ENCODE data around the gene TMEM132C.

TMEM132C gene

DNA sequence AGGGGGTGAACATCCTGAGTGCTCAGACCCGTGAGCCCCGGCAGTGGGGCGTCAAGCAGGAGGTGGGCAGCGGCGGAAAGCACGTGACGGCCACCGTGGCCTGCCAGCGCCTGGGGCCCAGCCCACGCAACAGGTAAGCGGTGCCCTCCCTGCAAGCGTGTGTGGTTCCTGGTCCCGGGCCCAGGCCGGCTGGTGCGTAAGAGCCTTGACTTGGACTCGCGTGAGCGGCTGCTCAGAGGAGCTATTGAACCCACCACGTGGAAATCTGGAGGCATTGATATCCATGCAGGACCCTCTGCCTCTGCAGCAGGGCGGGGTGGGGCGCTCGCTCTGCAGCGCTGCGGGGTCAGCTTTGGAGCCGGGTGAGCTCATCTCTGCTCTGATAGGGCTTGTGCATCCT is 277.0 kb downstream of the TMEM132C start:
- DNase-seq (ENCODE audit: insufficient read length, low spot score): no peak
- no peak for FAIRE-seq

DNA sequence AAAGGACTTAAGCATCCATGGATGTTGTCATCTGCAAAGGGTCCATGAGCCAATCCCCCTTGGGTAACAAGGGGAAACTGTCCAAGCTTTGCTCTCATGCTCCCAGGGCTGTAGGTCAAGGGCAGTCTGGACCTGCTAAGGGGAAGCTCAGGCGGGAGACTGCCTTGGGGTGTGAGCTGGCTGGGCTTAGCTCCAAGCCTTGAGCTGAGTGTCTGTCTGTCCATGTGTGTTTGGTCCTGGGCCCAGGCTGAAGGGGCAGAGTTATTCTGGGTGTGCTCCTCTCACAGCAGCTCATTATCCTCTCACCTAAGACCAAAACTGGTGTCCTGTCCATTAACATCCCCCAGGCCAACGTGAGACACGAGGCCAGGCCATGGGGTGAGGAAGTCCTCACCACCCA is 282.0 kb downstream of the TMEM132C start:
- FAIRE-seq (no peak), DNase-seq (ENCODE audit: insufficient read length, low spot score) (no peak)

DNA sequence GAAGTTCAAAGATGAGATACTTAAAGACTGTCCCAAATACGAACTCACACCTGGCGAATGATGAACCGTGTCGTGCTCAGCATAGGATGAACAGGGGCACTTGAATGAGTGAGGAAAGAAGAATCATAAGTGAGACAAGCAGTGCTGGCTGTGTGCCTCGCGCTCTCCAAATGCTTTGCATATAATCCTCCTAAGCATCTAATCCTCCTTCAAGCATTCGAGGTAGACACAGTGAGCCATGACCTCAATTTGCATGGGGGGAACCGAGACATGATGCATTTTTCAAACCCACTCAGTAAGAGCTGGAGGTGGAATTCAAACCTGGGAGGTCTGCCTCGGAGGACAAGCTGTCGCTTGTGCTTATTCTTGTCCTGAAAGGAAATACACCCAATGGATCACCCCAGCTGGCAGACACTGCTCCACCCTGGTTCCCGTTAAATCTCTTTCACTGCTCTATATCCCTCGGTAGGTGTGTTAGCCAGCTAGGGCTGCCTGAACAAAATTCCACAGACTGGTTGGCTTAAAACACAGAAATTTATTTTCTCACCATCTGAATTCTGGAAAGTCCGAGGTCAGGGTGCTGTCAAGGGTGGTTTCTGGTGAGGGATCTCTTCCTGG is 282.7 kb downstream of the TMEM132C start:
- FAIRE-seq (no peak), DNase-seq (ENCODE audit: insufficient read length, low spot score) (no peak)

DNA sequence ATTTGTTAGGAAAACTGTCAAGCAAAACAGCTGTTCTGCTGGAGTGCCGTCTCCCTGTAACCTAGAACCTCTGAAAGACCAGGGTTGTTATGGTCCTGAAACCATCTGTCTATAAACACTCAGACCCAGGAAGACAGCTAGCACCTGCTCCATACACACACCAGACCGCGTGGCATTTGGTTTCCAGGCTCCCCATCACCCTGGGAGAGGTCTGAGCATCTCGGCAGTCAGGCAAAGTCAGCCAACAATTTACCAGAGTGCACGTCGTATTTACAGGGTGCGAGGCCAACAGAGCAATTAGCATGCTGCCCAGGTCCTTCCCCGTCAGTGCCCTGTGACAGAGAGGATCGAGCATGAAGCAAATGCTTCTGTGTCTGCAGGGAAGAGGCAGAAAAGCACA is 284.3 kb downstream of the TMEM132C start:
- no peak for FAIRE-seq
- no peak for DNase-seq (ENCODE audit: insufficient read length, low spot score)

DNA sequence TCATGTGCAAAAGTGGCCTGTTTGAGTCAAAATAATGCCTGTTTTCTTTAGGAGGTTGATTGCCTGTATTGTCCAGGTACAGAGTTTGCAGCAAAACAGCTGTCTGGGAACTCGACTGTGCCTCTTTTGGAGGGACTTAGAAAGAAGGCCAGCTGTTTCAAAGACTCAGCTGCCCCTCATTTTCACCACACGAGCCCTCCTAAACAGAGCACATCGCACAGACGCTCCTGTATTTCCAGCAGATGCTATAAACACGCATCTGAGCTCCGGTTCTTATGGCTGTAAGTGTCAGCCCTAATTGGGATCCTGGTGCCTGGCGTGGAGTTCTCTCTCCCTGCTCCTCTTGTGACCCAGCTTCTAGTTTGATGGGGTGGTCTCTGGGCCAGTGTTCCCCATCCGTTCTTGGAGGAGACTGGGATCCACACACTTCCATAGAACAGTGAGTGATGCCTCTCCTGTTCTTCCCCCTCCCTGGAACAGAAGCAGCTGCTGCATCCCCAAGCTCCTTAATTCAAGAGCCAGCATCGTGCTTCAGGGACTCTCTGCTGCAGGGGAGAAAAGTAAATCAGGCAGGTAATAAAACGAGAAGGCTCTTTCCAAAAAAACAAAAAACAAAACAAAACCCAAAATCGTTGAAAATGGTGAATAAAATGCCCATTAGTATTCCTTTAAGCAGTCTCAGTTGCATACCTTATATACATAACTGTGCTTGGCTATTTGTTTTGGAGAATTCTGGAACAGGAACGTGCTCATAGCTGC is 287.8 kb downstream of the TMEM132C start:
- FAIRE-seq (no peak), DNase-seq (ENCODE audit: insufficient read length, low spot score) (no peak)

DNA sequence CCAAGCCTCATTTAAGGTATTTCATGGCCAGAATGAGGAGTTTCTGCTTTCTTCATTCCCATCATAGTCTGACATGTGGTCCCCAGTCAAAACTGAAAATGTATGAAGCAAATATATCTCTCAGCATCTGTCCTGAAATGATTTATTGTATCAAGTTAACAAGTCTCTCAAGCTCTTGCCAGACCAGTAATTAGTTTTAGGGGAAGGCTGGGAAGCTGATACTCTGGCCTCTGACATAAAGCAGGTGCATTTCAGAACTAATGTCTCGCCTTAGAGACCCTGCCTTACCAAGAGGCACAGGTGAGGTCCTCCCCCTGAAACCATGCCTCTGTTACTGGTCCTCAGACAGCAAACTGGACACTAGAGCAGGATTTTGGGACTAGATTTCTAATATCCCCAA is 290.3 kb downstream of the TMEM132C start:
- FAIRE-seq: no peak

DNA sequence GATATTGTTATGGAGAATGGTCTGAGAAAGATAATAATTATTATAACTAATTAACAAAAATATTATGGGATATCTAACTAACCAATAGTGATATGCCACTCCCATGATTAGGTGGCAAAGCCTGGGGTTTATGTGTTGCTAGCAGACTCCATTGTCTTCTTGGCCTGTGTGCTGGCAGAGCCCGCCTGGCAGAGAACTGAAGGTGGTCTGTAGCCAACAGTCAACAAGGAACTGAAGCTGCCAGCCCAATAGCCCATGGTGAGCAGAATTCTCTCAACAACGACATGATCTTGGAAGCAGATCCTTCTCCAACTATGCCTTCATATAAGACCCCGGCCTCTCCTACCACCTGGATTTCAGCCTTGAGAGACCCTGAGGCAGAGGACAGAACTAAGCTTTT is 298.0 kb downstream of the TMEM132C start:
- no peak for DNase-seq (ENCODE audit: insufficient read length, low spot score)
- FAIRE-seq: no peak

More for the DNA sequence above, 290.3 kb downstream of the TMEM132C start:
- no peak for DNase-seq (ENCODE audit: insufficient read length, low spot score)

DNA sequence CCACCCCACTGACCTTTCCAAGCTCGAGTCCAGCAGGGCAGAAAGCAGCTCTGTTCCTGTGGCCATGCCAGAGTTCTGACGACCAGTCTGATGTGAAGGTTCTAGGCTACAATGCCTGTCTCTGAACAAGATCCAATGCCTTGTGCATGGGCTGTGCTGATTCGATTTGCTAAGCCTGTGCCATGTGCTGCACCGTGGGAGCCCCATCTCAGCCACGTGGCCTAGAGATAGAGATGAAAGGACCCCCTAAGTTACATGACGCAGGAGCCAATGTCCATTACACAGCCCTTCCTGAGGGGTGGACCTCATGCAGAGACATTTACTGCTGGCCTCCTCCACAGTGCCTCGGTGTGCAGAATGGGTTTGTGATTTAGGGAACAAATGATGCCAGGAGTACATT is 300.8 kb downstream of the TMEM132C start:
- FAIRE-seq (no peak), DNase-seq (ENCODE audit: insufficient read length, low spot score) (no peak)

DNA sequence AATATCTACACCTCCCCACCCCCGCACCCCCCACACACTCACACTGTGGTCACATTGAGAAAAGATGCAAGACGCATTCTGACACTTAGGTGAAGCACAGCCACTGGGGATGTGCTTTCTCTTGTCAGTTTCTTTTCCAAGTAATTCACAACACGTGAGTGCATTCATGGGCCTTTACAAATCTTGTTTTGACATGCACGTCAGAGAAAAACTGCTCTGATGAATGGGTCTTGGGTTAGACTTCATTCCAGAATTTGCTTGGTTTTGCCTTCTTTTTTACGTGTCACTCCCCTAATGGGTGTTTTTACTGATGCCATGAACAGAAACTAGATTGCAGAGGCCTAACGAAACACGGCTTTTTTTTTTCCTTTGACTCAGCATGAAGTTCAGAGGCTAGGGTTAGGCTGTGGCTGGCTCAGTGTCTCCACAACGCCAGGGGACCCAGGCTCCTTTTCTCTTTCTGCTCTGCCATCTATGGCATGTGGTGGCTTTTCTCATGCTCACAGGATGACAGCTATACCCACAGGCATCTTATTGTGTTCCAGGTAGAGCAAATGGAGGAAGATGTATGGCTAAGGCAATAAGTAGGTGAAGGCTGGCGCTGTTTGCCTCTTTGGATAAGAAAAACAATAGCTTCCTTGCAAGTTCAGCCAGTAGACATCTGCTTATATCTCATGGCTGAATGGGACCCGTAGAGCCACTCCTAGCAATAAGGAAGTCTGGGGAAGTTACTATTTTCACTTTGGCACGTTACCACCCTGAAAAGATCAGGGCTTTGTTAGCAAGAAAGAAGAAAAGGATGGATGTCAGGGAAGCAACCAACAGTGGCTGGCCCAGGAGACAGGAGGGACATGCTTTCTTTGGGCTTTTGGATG is 303.5 kb downstream of the TMEM132C start:
- FAIRE-seq (no peak), DNase-seq (ENCODE audit: insufficient read length, low spot score) (no peak)

DNA sequence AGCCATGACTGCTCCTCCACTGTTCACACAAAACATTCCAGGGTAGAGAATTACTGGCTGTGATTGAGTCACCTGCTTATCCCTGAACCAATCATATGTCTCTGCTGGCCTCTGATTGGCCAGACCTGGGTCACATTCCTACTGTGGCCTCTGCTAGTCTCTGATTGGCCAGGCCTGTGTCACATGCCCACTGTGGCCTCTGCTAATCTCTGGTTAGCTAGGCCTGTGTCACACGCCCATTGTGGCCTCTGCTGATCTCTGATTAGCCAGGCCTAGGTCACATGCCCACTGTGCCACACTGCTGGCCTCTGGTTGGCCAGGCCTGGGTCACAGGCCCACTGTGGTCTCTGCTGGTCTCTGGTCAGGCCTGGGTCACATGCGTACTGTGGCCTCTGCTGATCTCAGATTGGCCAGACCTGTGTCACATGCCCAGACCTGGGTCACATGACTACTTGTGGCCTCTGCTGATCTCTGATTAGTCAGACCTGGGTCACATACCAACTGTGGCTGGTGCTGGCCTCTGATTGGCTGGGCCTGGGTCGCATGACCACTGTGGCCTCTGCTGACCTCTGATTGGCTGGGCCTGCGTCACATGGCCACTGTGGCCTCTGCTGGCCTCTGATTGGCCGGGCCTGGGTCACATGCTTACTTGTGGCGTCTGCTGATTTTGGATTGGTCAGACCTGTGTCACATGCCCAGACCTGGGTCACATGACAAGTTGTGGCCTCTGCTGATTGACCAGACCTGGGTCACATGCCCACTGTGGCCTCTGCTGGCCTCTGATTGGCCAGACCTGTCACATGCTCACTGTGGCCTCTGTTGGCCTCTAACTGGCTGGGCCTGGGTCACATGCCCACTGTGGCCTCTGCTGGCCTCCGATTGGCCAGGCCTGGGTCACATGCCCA is 305.2 kb downstream of the TMEM132C start:
- FAIRE-seq: no peak
- no peak for DNase-seq (ENCODE audit: insufficient read length, low spot score)

DNA sequence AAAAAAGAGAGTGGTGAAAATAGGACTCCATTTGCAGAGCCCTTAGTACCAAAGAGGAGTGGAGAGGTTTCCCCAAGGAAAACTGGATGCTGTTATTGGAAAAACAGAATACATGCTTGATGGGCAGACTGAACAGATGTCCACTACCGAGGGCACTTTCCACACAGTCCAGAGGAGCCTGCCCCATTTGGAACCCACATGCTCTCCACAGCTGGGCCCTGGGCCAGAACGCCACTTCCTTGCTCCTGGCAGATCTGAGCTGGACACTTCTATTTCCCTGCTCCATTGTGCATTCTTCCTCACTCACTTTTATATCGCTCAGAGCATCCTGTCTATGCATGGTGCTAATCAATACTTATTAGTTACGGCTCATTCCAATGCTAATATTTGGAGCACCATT is 306.9 kb downstream of the TMEM132C start:
- DNase-seq (ENCODE audit: insufficient read length, low spot score): no peak
- FAIRE-seq: no peak

DNA sequence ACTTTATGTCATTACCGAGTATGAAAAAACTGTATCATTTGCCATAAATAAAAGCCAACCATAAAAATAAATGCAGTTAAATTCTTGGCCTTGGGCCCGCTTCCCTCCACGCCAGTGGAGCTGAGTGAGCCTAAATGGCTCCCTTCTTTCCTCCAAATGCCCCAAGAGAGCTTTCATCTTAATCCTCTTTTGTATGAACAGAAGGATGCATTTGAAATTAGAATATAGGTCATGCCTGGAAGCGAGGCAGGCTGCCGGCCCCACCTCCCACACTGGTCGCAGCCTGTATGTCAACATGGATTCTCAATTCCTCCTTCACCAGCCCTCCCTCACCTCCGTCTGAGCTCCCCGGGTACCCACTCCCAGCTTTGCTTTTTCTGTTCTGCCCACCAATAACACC is 311.1 kb downstream of the TMEM132C start:
- FAIRE-seq (no peak), DNase-seq (ENCODE audit: insufficient read length, low spot score) (no peak)

DNA sequence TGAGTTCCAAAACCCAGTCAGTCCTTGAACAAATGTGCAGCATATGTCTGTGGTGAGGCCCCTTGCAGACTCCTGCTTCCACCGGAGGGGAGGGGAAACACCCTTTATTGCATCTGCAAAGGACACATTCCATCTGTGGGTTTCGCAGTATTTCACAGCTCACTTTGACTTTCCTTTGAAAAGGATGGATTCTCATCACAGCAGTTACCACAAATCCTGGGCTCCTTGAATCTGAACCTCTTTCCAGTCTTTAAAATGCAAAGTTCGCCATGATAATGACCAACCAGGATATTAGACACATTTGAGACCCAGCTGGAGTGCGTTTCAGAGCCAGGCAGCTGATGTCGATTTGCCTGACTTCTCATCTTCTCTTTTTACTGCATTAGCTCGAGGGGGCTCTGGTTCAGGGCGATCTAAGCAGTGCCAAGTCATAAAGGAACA is 314.4 kb downstream of the TMEM132C start:
- no peak for DNase-seq (ENCODE audit: insufficient read length, low spot score)
- no peak for FAIRE-seq

DNA sequence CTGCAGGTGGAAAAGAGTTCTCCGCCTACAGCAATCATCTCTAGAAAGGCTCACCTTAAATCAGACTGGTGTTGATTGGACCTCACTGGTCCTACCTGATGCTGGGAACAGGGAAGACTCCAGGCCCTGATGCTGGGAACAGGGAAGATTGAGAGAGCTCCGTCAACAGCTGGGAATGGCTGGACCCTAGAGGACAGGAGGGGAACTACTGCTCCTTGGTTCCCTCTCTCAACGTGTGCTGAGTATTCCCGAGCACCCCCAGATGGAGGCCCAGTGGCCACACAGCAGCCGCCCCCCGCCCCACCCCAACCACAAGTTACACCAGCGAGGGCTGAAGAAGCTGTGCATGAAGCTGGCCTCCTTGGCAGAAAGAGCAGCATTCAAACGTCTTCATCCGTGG is 316.5 kb downstream of the TMEM132C start:
- DNase-seq (ENCODE audit: insufficient read length, low spot score) (no peak), FAIRE-seq (no peak)

DNA sequence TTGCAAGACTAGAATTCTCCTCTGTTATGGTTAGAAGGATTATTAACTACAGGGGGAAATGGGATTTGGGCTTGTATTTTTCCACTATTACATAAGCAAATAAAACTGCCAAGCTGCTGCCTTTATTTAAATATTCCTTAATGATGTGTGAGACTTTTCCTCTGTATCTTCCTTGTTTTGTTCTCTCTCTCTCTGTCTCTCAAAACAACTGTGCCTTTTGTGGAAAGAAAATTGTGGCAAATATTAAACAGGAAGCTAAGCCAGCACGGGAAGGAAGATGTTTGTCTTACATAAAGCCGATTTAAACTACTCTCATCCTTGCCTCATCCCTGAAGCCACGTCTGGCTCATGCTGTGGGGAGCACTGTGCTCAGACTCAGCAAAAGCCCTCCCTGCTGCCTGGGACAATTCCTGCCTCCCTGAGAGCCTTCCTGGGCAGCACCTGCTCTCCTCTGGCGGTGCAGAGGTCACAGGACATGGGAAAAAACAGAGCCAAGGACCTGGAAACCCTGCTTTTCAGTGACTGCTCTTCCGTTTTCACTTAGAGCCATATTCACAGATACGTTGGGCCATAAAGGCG is 319.6 kb downstream of the TMEM132C start:
- FAIRE-seq: no peak
- no peak for DNase-seq (ENCODE audit: insufficient read length, low spot score)

DNA sequence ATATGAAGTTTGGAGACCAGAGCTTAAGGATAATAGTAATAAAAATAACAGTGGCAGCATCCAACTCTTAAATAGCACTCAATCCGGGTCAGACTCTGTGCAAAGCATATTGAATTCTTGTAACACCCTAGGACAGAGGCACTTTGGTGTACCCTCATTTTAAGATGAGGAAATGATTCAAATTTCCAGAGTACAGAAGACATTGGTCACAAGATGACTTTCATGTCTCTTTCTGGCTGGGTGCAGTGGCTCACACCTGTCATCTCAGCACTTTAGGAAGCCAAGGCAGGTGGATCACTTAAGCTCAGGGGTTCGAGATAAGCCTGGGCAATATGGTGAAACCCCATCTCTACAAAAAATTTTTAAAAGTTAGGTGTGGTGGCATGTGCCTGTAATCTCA is 320.9 kb downstream of the TMEM132C start:
- no peak for DNase-seq (ENCODE audit: insufficient read length, low spot score)

DNA sequence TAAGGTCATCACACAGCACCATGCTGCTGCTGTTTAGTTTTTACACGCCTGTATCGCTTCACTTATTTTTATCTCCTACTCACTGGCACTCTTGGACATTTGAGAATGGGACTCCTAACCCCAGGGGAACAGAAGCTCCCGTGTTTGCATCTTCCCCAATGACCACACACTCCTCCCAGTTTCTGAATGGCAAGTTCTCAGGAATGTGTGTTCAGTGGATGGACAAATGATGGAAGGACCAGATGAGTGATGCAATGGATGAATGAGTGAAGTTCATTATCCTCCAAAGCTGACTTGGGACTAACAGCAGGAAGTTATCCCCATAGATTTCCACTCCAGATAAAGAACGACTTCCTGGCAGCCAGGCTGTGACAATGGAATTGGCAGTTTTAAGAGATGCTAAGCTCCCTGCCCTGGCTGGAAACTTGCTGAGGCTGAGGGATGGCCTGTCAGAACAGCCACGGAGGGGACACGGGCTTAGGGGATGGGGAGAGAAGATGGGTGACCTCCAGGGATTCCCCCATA is 325.3 kb downstream of the TMEM132C start:
- DNase-seq (ENCODE audit: insufficient read length, low spot score) (no peak), FAIRE-seq (no peak)

More for the DNA sequence above, 320.9 kb downstream of the TMEM132C start:
- no peak for FAIRE-seq

DNA sequence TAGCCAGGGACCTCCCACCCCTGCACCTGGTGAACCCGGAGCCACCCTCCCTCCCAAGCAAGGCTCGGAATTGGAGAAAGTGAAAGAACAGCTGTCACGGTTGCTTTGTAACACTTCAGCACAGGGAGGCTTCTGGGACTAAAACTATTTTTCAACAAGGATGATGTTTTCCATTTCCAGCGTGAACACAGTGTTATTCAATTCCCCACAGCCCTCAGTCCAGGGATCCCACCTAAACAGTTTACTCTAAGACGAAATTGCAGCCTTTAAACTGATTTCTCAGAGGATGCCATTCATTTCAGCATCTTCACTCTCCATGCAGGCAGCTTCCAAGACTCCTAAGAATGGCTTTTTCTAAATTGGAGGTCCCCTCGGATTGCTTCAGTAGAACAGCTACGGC is 327.6 kb downstream of the TMEM132C start:
- DNase-seq (ENCODE audit: insufficient read length, low spot score): no peak
- no peak for FAIRE-seq

DNA sequence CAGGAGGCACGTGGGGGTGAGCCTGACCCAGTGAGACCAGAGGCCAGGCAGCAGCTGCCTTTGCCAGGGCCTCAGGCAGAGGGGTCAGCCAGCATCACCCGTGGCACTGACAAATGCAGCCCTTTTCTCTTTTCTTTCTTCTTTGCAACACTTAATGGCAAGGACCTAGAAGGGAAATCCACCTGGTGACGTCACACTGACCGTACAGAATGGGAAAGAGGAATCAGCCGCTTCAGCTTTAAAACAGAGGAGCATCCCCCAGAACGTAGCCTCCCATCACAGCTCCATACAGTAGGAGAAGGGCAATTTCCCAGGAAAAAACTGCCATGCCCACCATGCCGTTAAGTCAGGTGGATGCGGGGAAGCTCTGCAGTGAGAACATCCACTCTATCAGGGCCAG is 328.6 kb downstream of the TMEM132C start:
- FAIRE-seq: no peak

DNA sequence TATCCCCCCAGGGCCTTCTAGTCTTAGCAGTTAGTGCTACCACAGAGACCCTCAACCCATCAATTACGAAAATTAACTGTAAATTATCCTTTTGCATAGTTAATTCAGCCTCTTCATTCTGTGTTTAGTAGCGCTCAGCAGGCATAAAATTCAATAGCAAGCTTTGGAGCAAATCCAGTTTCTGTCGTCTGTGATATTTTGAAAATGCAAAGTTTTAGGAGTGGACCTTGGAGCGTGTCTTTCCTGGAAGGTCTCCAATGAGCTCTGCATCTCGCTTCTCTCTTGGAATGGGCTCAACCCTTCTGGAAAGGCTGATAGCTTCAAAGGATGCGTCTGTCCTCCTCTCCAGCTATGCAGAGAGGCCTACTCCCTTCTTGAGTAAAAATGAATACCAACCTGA is 333.9 kb downstream of the TMEM132C start:
- DNase-seq (ENCODE audit: insufficient read length, low spot score): no peak
- no peak for FAIRE-seq

More for the DNA sequence above, 328.6 kb downstream of the TMEM132C start:
- no peak for DNase-seq (ENCODE audit: insufficient read length, low spot score)
